ENCODE measurements around the gene THBS1. TPM values are rescaled to one million over a fixed set of nuclear protein-coding genes. Genes with fewer than 3 reads are reported as not detected.

Gene THBS1
- total RNA-seq, 1 experiment from 2014 or later, result 37.1 TPM

GRCh38 chr15:39538936-39539335, 41.9 kb upstream of the THBS1 start:
- ChIA-PET POLR2A (no interaction called here), CTCF (interaction anchor here (0.9 to 1.1 kb wide), 2 partner anchors 8 to 218 kb away, joined by 3 read pairs; no protein-coding TSS in a partner anchor)
- DNase-seq (ENCODE audit: low spot score), result no peak
- H3K4me3 Mint-ChIP-seq, result no peak overlapping the region
- H3K4me1 Mint-ChIP-seq, result peaks cover 6% of the 10 kb centered on the region; the same call in 1 of the 2 replicates
- no peak for TF ChIP-seq ZNF121 (CRISPR knock-in tag; IDR thresholded peaks at IDR 0.05)
- no peak for TF ChIP-seq HMGA2 (CRISPR knock-in tag; IDR thresholded peaks at IDR 0.05)
- TF ChIP-seq NR3C1 (CRISPR knock-in tag; conservative IDR thresholded peaks at IDR 0.05; ENCODE audit: low read depth), result no peak
- TF ChIP-seq ATF1 (CRISPR knock-in tag; IDR thresholded peaks at IDR 0.05), result no peak
- no peak for TF ChIP-seq OVOL2 (CRISPR knock-in tag; IDR thresholded peaks at IDR 0.05; ENCODE audit: borderline replicate concordance)
- TF ChIP-seq ZNF416 (CRISPR knock-in tag; IDR thresholded peaks at IDR 0.05), result no peak
- TF ChIP-seq KAT7 (CRISPR knock-in tag; IDR thresholded peaks at IDR 0.05; ENCODE audit: borderline replicate concordance), result no peak
- H3K27me3 Mint-ChIP-seq (ENCODE audit: low read depth), result no peaks in the 10 kb centered on the region
- H3K36me3 Mint-ChIP-seq, result no peaks in the 10 kb centered on the region
- ATAC-seq, result no peak
- H3K27ac Mint-ChIP-seq, result no peak overlapping the region
- H3K9me3 Mint-ChIP-seq, result peaks cover 17% of the 10 kb centered on the region

DNA sequence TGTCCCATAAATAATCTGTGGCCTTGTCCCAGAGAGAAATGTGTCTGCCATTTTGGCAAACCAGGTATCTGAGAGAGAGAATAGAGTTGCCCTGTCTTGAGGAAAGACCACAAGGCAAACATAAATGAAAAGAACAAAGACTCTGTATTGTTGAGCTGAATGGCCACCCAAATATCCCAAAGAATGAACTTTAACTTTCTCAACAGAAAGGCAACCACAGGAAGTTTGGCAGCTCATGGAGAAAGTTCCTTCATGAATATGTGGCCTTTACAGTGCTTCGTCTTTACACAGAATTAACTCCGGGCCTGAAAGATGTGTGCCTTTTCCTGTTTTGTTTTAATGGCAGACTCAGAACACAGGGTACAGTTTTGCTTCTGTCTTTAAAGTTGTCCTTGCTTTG, 41.4 kb upstream of the THBS1 start:
- DNase-seq (ENCODE audit: low spot score) (no peak), ATAC-seq (no peak)
- no peak overlapping the region for H3K4me3 Mint-ChIP-seq
- H3K27me3 Mint-ChIP-seq (ENCODE audit: low read depth), result no peaks in the 10 kb centered on the region
- ChIA-PET POLR2A (no interaction called here), CTCF (interaction anchor here (0.9 to 1.1 kb wide), 2 partner anchors 8 to 217 kb away, joined by 3 read pairs; no protein-coding TSS in a partner anchor)
- H3K27ac Mint-ChIP-seq, result no peak overlapping the region
- H3K9me3 Mint-ChIP-seq, result peaks cover 14% of the 10 kb centered on the region
- peaks cover 6% of the 10 kb centered on the region; the same call in 1 of the 2 replicates for H3K4me1 Mint-ChIP-seq
- no peaks in the 10 kb centered on the region for H3K36me3 Mint-ChIP-seq
- TF ChIP-seq ZNF138 (CRISPR knock-in tag; conservative IDR thresholded peaks at IDR 0.05) (no peak), ZBTB43 (CRISPR knock-in tag; IDR thresholded peaks at IDR 0.05) (no peak), ZNF317 (CRISPR knock-in tag; IDR thresholded peaks at IDR 0.05; ENCODE audit: borderline replicate concordance, low read depth) (no peak), ATF1 (CRISPR knock-in tag; IDR thresholded peaks at IDR 0.05) (no peak), OVOL2 (CRISPR knock-in tag; IDR thresholded peaks at IDR 0.05; ENCODE audit: borderline replicate concordance) (no peak), FOXP1 (CRISPR knock-in tag; IDR thresholded peaks at IDR 0.05; ENCODE audit: borderline replicate concordance) (no peak), CBFB (CRISPR knock-in tag; IDR thresholded peaks at IDR 0.05; ENCODE audit: low read depth) (no peak), AR (CRISPR knock-in tag; IDR thresholded peaks at IDR 0.05) (no peak), TEAD4 (CRISPR knock-in tag; IDR thresholded peaks at IDR 0.05) (no peak), KAT7 (CRISPR knock-in tag; IDR thresholded peaks at IDR 0.05; ENCODE audit: borderline replicate concordance) (no peak), ESRRA (CRISPR knock-in tag; IDR thresholded peaks at IDR 0.05; ENCODE audit: borderline replicate concordance) (no peak), MAX (CRISPR knock-in tag; IDR thresholded peaks at IDR 0.05) (no peak)

DNA sequence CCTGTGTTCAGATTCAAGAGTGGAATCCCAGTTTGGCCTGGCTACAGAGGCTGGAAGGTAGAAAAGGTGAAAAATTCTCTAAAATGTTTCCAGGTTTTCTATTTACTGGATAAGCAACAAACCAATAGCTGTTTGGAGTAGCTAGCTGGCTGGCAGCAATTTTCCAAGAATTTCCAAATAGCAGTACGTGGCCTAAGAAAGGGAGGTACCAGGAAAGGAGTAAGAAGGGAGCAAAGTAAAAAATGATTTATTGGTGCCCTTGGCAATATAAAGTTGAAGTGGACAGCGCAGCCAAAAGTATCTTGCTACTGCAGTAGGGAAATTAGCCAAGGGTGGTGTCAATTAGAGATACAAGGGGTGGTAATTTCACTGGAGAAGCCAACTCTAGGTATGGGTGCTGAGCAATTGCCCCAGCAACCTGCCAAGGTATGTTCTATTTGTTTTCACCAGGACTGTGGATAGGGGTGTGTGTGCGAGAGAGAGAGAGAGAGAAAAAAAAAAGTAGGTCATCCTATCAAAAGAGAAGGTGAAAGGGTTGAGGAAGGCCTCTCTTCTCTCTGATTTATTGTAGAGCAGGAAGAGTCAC, 40.8 kb upstream of the THBS1 start:
- Mint-ChIP-seq H3K4me1 (peaks cover 6% of the 10 kb centered on the region; the same call in 1 of the 2 replicates), H3K27me3 (ENCODE audit: low read depth) (no peaks in the 10 kb centered on the region), H3K4me3 (no peak overlapping the region), H3K9me3 (peaks cover 19% of the 10 kb centered on the region), H3K36me3 (peaks cover 5% of the 10 kb centered on the region; the same call in 1 of the 2 replicates), H3K27ac (no peak overlapping the region)
- POLR2A ChIA-PET, result no interaction called here
- CTCF ChIA-PET, result interaction anchor here (0.9 to 1.1 kb wide), 2 partner anchors 9 to 217 kb away, joined by 3 read pairs; no protein-coding TSS in a partner anchor
- ATAC-seq, result no peak
- no peak for DNase-seq (ENCODE audit: low spot score)
- TF ChIP-seq NFATC4 (CRISPR knock-in tag; IDR thresholded peaks at IDR 0.05), result no peak
- TF ChIP-seq, protein P1, sequence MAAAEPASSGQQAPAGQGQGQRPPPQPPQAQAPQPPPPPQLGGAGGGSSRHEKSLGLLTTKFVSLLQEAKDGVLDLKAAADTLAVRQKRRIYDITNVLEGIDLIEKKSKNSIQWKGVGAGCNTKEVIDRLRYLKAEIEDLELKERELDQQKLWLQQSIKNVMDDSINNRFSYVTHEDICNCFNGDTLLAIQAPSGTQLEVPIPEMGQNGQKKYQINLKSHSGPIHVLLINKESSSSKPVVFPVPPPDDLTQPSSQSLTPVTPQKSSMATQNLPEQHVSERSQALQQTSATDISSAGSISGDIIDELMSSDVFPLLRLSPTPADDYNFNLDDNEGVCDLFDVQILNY (CRISPR knock-in tag; IDR thresholded peaks at IDR 0.05), result no peak
- no peak for TF ChIP-seq CREB1 (CRISPR knock-in tag; IDR thresholded peaks at IDR 0.05)
- TF ChIP-seq AR (CRISPR knock-in tag; IDR thresholded peaks at IDR 0.05), result no peak
